Loucy (cell line): ENCODE results near the gene C1QTNF9.
"Not testable (repeated sequence)": the region's sequence is repeated elsewhere in the genome, so short reads cannot be mapped to it uniquely, and the experiment has no call there.

Source experiments
- CTCF ChIP-seq: fragments of 200-600 bp; sonication (generic); conservative IDR thresholded peaks from 2 replicates; pipeline ENCODE4 v1.5.1; 2014; ENCODE audit warnings: mild to moderate bottlenecking, antibody characterized with exemption, low read length
- EZH2phosphoT487 ChIP-seq: fragments of 200-600 bp; IDR thresholded peaks from 2 replicates; pipeline ENCODE4 v1.6.1; 2018; ENCODE audit warnings: antibody characterized with exemption, mild to moderate bottlenecking, moderate library complexity, borderline replicate concordance

- not testable (repeated sequence) for TF ChIP-seq CTCF, EZH2phosphoT487
Observed at GRCh38 chr13:24321416-24321815, 12.0 kb downstream of the C1QTNF9 start.
